HEK293 (cell line): ENCODE measurements around the gene SMCHD1.

ENCODE experiments used
- BCL11B ChIP-seq: fragments of 450-650 bp; formaldehyde crosslinking; IDR thresholded peaks from 2 replicates; pipeline ENCODE4 v1.5.1; 2016; ENCODE audit warnings: low read depth, missing biosample characterization, missing genetic modification characterization
- GFI1B ChIP-seq: fragments of 450-650 bp; formaldehyde crosslinking; IDR thresholded peaks from 2 replicates; pipeline ENCODE4 v1.5.1; 2016; ENCODE audit warnings: missing biosample characterization, missing genetic modification characterization
- HOXC10 ChIP-seq: sonication (generic); formaldehyde crosslinking; IDR thresholded peaks from 2 replicates; pipeline ENCODE4 v1.8.1; 2023; ENCODE audit warnings: mild to moderate bottlenecking, missing genetic modification reagents
- MYNN ChIP-seq: fragments of 450-650 bp; formaldehyde crosslinking; IDR thresholded peaks from 2 replicates; pipeline ENCODE4 v1.5.1; 2016; ENCODE audit warnings: missing biosample characterization, missing genetic modification characterization, borderline replicate concordance
- MZF1 ChIP-seq: fragments of 450-650 bp; formaldehyde crosslinking; IDR thresholded peaks from 2 replicates; pipeline ENCODE4 v1.5.1; 2017; ENCODE audit warnings: missing biosample characterization, missing genetic modification characterization, borderline replicate concordance
- OVOL3 ChIP-seq: fragments of 450-650 bp; formaldehyde crosslinking; IDR thresholded peaks from 2 replicates; pipeline ENCODE4 v1.5.1; 2016; ENCODE audit warnings: missing biosample characterization, missing genetic modification characterization
- PBX3 ChIP-seq: sonication (generic); formaldehyde crosslinking; IDR thresholded peaks from 2 replicates; pipeline ENCODE4 v1.8.1; 2022; ENCODE audit warnings: mild to moderate bottlenecking, moderate library complexity, missing genetic modification reagents
- RBAK ChIP-seq: fragments of 450-650 bp; formaldehyde crosslinking; IDR thresholded peaks from 2 replicates; pipeline ENCODE4 v1.5.1; 2016; ENCODE audit warnings: missing biosample characterization, missing genetic modification characterization
- SETDB1 ChIP-seq: IDR thresholded peaks from one replicate; pipeline ENCODE4 v1.6.1; 2017; ENCODE audit warnings: mild to moderate bottlenecking, low read length, moderate library complexity, mixed read lengths; ENCODE audit not compliant: insufficient read length
- SP2 ChIP-seq: fragments of 450-650 bp; formaldehyde crosslinking; IDR thresholded peaks from 2 replicates; pipeline ENCODE4 v1.5.1; 2016; ENCODE audit warnings: missing biosample characterization, missing genetic modification characterization
- ZBTB1 ChIP-seq: fragments of 450-650 bp; formaldehyde crosslinking; IDR thresholded peaks from 2 replicates; pipeline ENCODE4 v1.5.1; 2016; ENCODE audit warnings: missing biosample characterization, missing genetic modification characterization
- ZBTB10 ChIP-seq: fragments of 450-650 bp; formaldehyde crosslinking; IDR thresholded peaks from 2 replicates; pipeline ENCODE4 v1.5.1; 2016; ENCODE audit warnings: missing biosample characterization, missing genetic modification characterization
- ZBTB49 ChIP-seq: fragments of 450-650 bp; formaldehyde crosslinking; IDR thresholded peaks from 2 replicates; pipeline ENCODE4 v1.5.1; 2016; ENCODE audit warnings: missing biosample characterization, missing genetic modification characterization, low read depth
- ZBTB7A ChIP-seq: fragments of 450-650 bp; formaldehyde crosslinking; IDR thresholded peaks from 2 replicates; pipeline ENCODE4 v1.5.1; 2016; ENCODE audit warnings: low read depth, missing biosample characterization, missing genetic modification characterization
- ZFP37 ChIP-seq: fragments of 450-650 bp; formaldehyde crosslinking; IDR thresholded peaks from 2 replicates; pipeline ENCODE4 v1.5.1; 2016; ENCODE audit warnings: missing biosample characterization, missing genetic modification characterization
- ZNF132 ChIP-seq: fragments of 450-650 bp; formaldehyde crosslinking; IDR thresholded peaks from 2 replicates; pipeline ENCODE4 v1.5.1; 2017; ENCODE audit warnings: missing biosample characterization, missing genetic modification characterization, borderline replicate concordance
- ZNF169 ChIP-seq: fragments of 450-650 bp; formaldehyde crosslinking; IDR thresholded peaks from 2 replicates; pipeline ENCODE4 v1.5.1; 2016; ENCODE audit warnings: missing biosample characterization, missing genetic modification characterization
- ZNF214 ChIP-seq: fragments of 450-650 bp; formaldehyde crosslinking; IDR thresholded peaks from 2 replicates; pipeline ENCODE4 v1.5.1; 2017; ENCODE audit warnings: missing biosample characterization, mild to moderate bottlenecking, missing genetic modification characterization, borderline replicate concordance
- ZNF223 ChIP-seq: fragments of 450-650 bp; formaldehyde crosslinking; IDR thresholded peaks from 2 replicates; pipeline ENCODE4 v1.5.1; 2016; ENCODE audit warnings: missing biosample characterization, missing genetic modification characterization
- ZNF23 ChIP-seq: fragments of 450-650 bp; formaldehyde crosslinking; IDR thresholded peaks from 2 replicates; pipeline ENCODE4 v1.5.1; 2016; ENCODE audit warnings: missing biosample characterization, missing genetic modification characterization, borderline replicate concordance
- ZNF302 ChIP-seq: fragments of 450-650 bp; formaldehyde crosslinking; IDR thresholded peaks from 2 replicates; pipeline ENCODE4 v1.5.1; 2016; ENCODE audit warnings: missing biosample characterization, missing genetic modification characterization, low read depth
- ZNF350 ChIP-seq: fragments of 450-650 bp; formaldehyde crosslinking; IDR thresholded peaks from 2 replicates; pipeline ENCODE4 v1.5.0; 2017; ENCODE audit warnings: missing biosample characterization, mild to moderate bottlenecking, missing genetic modification characterization
- ZNF354C ChIP-seq: fragments of 450-650 bp; formaldehyde crosslinking; IDR thresholded peaks from 2 replicates; pipeline ENCODE4 v1.5.1; 2016; ENCODE audit warnings: missing biosample characterization, missing genetic modification characterization, low read depth, borderline replicate concordance
- ZNF37A ChIP-seq: fragments of 450-650 bp; IDR thresholded peaks from 2 replicates; pipeline ENCODE4 v1.5.1; 2018; ENCODE audit warnings: missing biosample characterization, missing genetic modification characterization
- ZNF391 ChIP-seq: fragments of 450-650 bp; formaldehyde crosslinking; IDR thresholded peaks from 2 replicates; pipeline ENCODE4 v1.5.1; 2016; ENCODE audit warnings: low read depth, missing biosample characterization, missing genetic modification characterization, borderline replicate concordance
- ZNF404 ChIP-seq: fragments of 450-650 bp; formaldehyde crosslinking; IDR thresholded peaks from 2 replicates; pipeline ENCODE4 v1.5.1; 2017; ENCODE audit warnings: missing biosample characterization, missing genetic modification characterization
- ZNF416 ChIP-seq: fragments of 450-650 bp; formaldehyde crosslinking; IDR thresholded peaks from 2 replicates; pipeline ENCODE4 v1.5.1; 2016; ENCODE audit warnings: missing biosample characterization, missing genetic modification characterization
- ZNF558 ChIP-seq: fragments of 450-650 bp; formaldehyde crosslinking; IDR thresholded peaks from 2 replicates; pipeline ENCODE4 v1.5.1; 2016; ENCODE audit warnings: missing biosample characterization, missing genetic modification characterization
- ZNF600 ChIP-seq: fragments of 450-650 bp; formaldehyde crosslinking; IDR thresholded peaks from 2 replicates; pipeline ENCODE4 v1.5.1; 2016; ENCODE audit warnings: missing biosample characterization, missing genetic modification characterization
- ZNF621 ChIP-seq: fragments of 450-650 bp; formaldehyde crosslinking; IDR thresholded peaks from 2 replicates; pipeline ENCODE4 v1.5.1; 2017; ENCODE audit warnings: missing biosample characterization, missing genetic modification characterization
- ZNF624 ChIP-seq: fragments of 450-650 bp; formaldehyde crosslinking; IDR thresholded peaks from 2 replicates; pipeline ENCODE4 v1.5.1; 2017; ENCODE audit warnings: missing biosample characterization, missing genetic modification characterization
- ZNF670 ChIP-seq: fragments of 450-650 bp; formaldehyde crosslinking; IDR thresholded peaks from 2 replicates; pipeline ENCODE4 v1.5.1; 2016; ENCODE audit warnings: missing biosample characterization, missing genetic modification characterization, low read depth
- ZNF777 ChIP-seq: fragments of 450-650 bp; formaldehyde crosslinking; IDR thresholded peaks from 2 replicates; pipeline ENCODE4 v1.5.1; 2017; ENCODE audit warnings: missing biosample characterization, missing genetic modification characterization, borderline replicate concordance
- ZSCAN16 ChIP-seq: fragments of 450-650 bp; formaldehyde crosslinking; IDR thresholded peaks from 2 replicates; pipeline ENCODE4 v1.5.1; 2016; ENCODE audit warnings: missing biosample characterization, missing genetic modification characterization
- ZSCAN4 ChIP-seq: fragments of 450-650 bp; formaldehyde crosslinking; IDR thresholded peaks from 2 replicates; pipeline ENCODE4 v1.5.1; 2017; ENCODE audit warnings: missing biosample characterization, missing genetic modification characterization

The SMCHD1 gene

GRCh38 chr18:2655178-2655953 is at the start of gene SMCHD1 (continued):
- peak; percentile 57; the same call in 1 of the 2 replicates for TF ChIP-seq ZNF391 (tag by site-specific recombination)
- no peak for TF ChIP-seq ZNF558 (tag by site-specific recombination)
- no peak for TF ChIP-seq ZNF404 (tag by site-specific recombination)
- no peak for TF ChIP-seq ZNF214 (tag by site-specific recombination)
- TF ChIP-seq ZNF416 = no peak
- TF ChIP-seq OVOL3 (tag by site-specific recombination) = no peak; the same call in 1 of the 2 replicates
- TF ChIP-seq ZFP37 (tag by site-specific recombination) = peak; percentile 92
- TF ChIP-seq MYNN (tag by site-specific recombination) = no peak
- TF ChIP-seq ZNF354C (tag by site-specific recombination) = no peak
- TF ChIP-seq ZNF624 (tag by site-specific recombination) = no peak
- TF ChIP-seq ZNF600 = no peak
- TF ChIP-seq GFI1B = no peak
- no peak for TF ChIP-seq ZNF37A
- TF ChIP-seq ZBTB10 (tag by site-specific recombination) = peak; percentile 76
- no peak for TF ChIP-seq ZNF670 (tag by site-specific recombination)
- no peak for TF ChIP-seq ZNF302
- no peak for TF ChIP-seq RBAK (tag by site-specific recombination)
- peak; percentile 88; the same call in 1 of the 2 replicates for TF ChIP-seq HOXC10 (CRISPR knock-in tag)
- no peak for TF ChIP-seq ZBTB49 (tag by site-specific recombination)
- no peak for TF ChIP-seq SETDB1
- no peak for TF ChIP-seq ZNF169 (tag by site-specific recombination)
- TF ChIP-seq ZNF350 (tag by site-specific recombination) = no peak
- no peak; the same call in 1 of the 2 replicates for TF ChIP-seq PBX3 (CRISPR knock-in tag)
- no peak for TF ChIP-seq ZSCAN16 (tag by site-specific recombination)
- TF ChIP-seq ZBTB7A (tag by site-specific recombination) = peak; percentile 80; the same call in 1 of the 2 replicates
- TF ChIP-seq BCL11B (tag by site-specific recombination) = 0 out of 2 replicates have a peak, but pooled peaks have one; percentile 44
- TF ChIP-seq ZNF777 = no peak; the same call in 1 of the 2 replicates
- TF ChIP-seq ZNF223 (tag by site-specific recombination) = no peak
- TF ChIP-seq ZBTB1 (tag by site-specific recombination) = no peak
- TF ChIP-seq ZNF132 (tag by site-specific recombination) = no peak
- no peak for TF ChIP-seq ZNF23 (tag by site-specific recombination)
- no peak for TF ChIP-seq MZF1 (tag by site-specific recombination)
- no peak for TF ChIP-seq ZSCAN4 (tag by site-specific recombination)
- no peak for TF ChIP-seq ZNF621
- no peak; the same call in 1 of the 2 replicates for TF ChIP-seq SP2
